Loucy (cell line): ENCODE data around the gene POLR3G.

ENCODE experiments used
- H2AFZ ChIP-seq: fragments of 200-600 bp; sonication (generic); 2 replicates; pipeline ENCODE4 v1.6.0; 2016; ENCODE audit warnings: antibody characterized with exemption, mild to moderate bottlenecking, low read length, moderate library complexity
- H3F3A ChIP-seq: fragments of 200-600 bp; 2 replicates; pipeline ENCODE4 v1.6.0; 2016; ENCODE audit warnings: antibody characterized with exemption, low read depth, mild to moderate bottlenecking
- H3K27me3 ChIP-seq: fragments of 200-600 bp; sonication (generic); 2 replicates; pipeline ENCODE4 v1.6.1; 2014; ENCODE audit warnings: low read length, mild to moderate bottlenecking; ENCODE audit not compliant: insufficient read depth, poor library complexity, severe bottlenecking
- H3K36me3 ChIP-seq: fragments of 200-600 bp; sonication (generic); 2 replicates; pipeline ENCODE4 v1.6.1; 2016; ENCODE audit warnings: low read length; ENCODE audit not compliant: insufficient read depth
- H3K4me1 ChIP-seq: fragments of 200-600 bp; sonication (generic); 2 replicates; pipeline ENCODE4 v1.5.1; 2014; ENCODE audit warnings: low read length, mild to moderate bottlenecking; ENCODE audit not compliant: insufficient read depth, poor library complexity, severe bottlenecking
- H3K4me2 ChIP-seq: fragments of 200-600 bp; sonication (generic); 2 replicates; pipeline ENCODE4 v1.6.0; 2014; ENCODE audit warnings: antibody characterized with exemption, low read length, low read depth, mild to moderate bottlenecking; ENCODE audit not compliant: poor library complexity, severe bottlenecking
- H3K4me3 ChIP-seq: fragments of 200-600 bp; sonication (generic); 2 replicates; pipeline ENCODE4 v1.5.1; 2014; ENCODE audit warnings: low read length, mild to moderate bottlenecking, mixed read lengths; ENCODE audit not compliant: poor library complexity, severe bottlenecking
- H3K79me2 ChIP-seq: fragments of 200-600 bp; sonication (generic); 2 replicates; pipeline ENCODE4 v1.6.1; 2014; ENCODE audit warnings: low read length; ENCODE audit not compliant: insufficient read depth
- H3K9ac ChIP-seq: fragments of 200-600 bp; sonication (generic); 2 replicates; pipeline ENCODE4 v1.6.0; 2014; ENCODE audit warnings: mild to moderate bottlenecking, low read depth, low read length, moderate library complexity; ENCODE audit not compliant: poor library complexity, severe bottlenecking
- H3K9me2 ChIP-seq: fragments of 200-600 bp; sonication (generic); replicated peaks from 2 replicates; pipeline ENCODE4 v1.6.1; 2016; ENCODE audit warnings: low read depth, low read length, mixed read lengths
- H3K9me3 ChIP-seq: fragments of 200-600 bp; sonication (generic); 2 replicates; pipeline ENCODE4 v1.6.1; 2014; ENCODE audit warnings: mild to moderate bottlenecking, antibody characterized with exemption, low read length, low read depth; ENCODE audit not compliant: insufficient read depth
- H4K20me1 ChIP-seq: fragments of 200-600 bp; sonication (generic); 2 replicates; pipeline ENCODE4 v1.6.0; 2014; ENCODE audit warnings: antibody characterized with exemption, low read length, mild to moderate bottlenecking; ENCODE audit not compliant: insufficient read depth, poor library complexity, severe bottlenecking
- CTCF ChIP-seq: fragments of 200-600 bp; sonication (generic); conservative IDR thresholded peaks from 2 replicates; pipeline ENCODE4 v1.5.1; 2014; ENCODE audit warnings: mild to moderate bottlenecking, antibody characterized with exemption, low read length
- EZH2phosphoT487 ChIP-seq: fragments of 200-600 bp; IDR thresholded peaks from 2 replicates; pipeline ENCODE4 v1.6.1; 2018; ENCODE audit warnings: antibody characterized with exemption, mild to moderate bottlenecking, moderate library complexity, borderline replicate concordance

Gene POLR3G

GRCh38 chr5:90533794-90534193 is 59.1 kb downstream of the POLR3G start:
- peaks cover 4% of the 10 kb centered on the region for H3K4me1 ChIP-seq
- no peak for TF ChIP-seq CTCF
- TF ChIP-seq EZH2phosphoT487: no peak
- H2AFZ ChIP-seq: no peak overlapping the region
- H3K36me3 ChIP-seq: no peaks in the 10 kb centered on the region
- H3K4me2 ChIP-seq: no peak overlapping the region
- peaks cover 6% of the 10 kb centered on the region for H3K79me2 ChIP-seq
- H3F3A ChIP-seq: no peaks in the 10 kb centered on the region
- no peaks in the 10 kb centered on the region for H3K9me3 ChIP-seq
- no peaks in the 10 kb centered on the region for H3K9me2 ChIP-seq
- H3K27me3 ChIP-seq: no peaks in the 10 kb centered on the region
- H3K4me3 ChIP-seq: no peak overlapping the region
- peaks cover 4% of the 10 kb centered on the region for H4K20me1 ChIP-seq
- no peak overlapping the region for H3K9ac ChIP-seq

- no peak overlapping the region for H3K4me2 ChIP-seq
- no peaks in the 10 kb centered on the region for H3K27me3 ChIP-seq
- no peak overlapping the region for H2AFZ ChIP-seq
- TF ChIP-seq EZH2phosphoT487 (no peak), CTCF (no peak)
- no peaks in the 10 kb centered on the region for H3K9me3 ChIP-seq
- no peak overlapping the region for H3K4me3 ChIP-seq
- H4K20me1 ChIP-seq: no peaks in the 10 kb centered on the region
- H3K9ac ChIP-seq: no peak overlapping the region
- H3K79me2 ChIP-seq: no peaks in the 10 kb centered on the region
- H3K9me2 ChIP-seq: no peaks in the 10 kb centered on the region
- no peaks in the 10 kb centered on the region for H3K36me3 ChIP-seq
- peaks cover 4% of the 10 kb centered on the region for H3K4me1 ChIP-seq
- H3F3A ChIP-seq: no peaks in the 10 kb centered on the region
Measured at GRCh38 chr5:90534922-90535321, 60.3 kb downstream of the POLR3G start.

- Histone ChIP-seq H3F3A (no peaks in the 10 kb centered on the region), H3K36me3 (no peaks in the 10 kb centered on the region), H3K4me2 (no peak overlapping the region), H3K79me2 (no peaks in the 10 kb centered on the region), H3K4me1 (no peaks in the 10 kb centered on the region), H4K20me1 (no peaks in the 10 kb centered on the region), H3K9me2 (no peaks in the 10 kb centered on the region), H3K9ac (no peak overlapping the region), H3K27me3 (no peaks in the 10 kb centered on the region), H3K9me3 (no peaks in the 10 kb centered on the region), H2AFZ (no peak overlapping the region), H3K4me3 (no peak overlapping the region)
- TF ChIP-seq EZH2phosphoT487 (no peak), CTCF (no peak)
Measured at GRCh38 chr5:90542827-90543519, 68.3 kb downstream of the POLR3G start.
